Sigmoid colon (tissue), 3 donors: ENCODE results near the gene NISCH.

Experiments used
- POLR2A ChIP-seq, 2 donors: fragments of 450-650 bp; IDR thresholded peaks; one replicate each; pipeline ENCODE4 v1.6.1; 2016; ENCODE audit warnings: antibody characterized with exemption in 2 of 2, mild to moderate bottlenecking in 2 of 2, moderate library complexity in 2 of 2
- TF ChIP-seq, protein P1 (sequence below), 4 experiments: fragments of 450-650 bp in 3 of 4; fragments of 200-600 bp in 1 of 4; IDR thresholded peaks; one replicate each; pipeline ENCODE4 v1.5.1; 2016 to 2019; ENCODE audit warnings: antibody characterized with exemption in 4 of 4, mild to moderate bottlenecking in 3 of 4, moderate library complexity in 2 of 4

DNA sequence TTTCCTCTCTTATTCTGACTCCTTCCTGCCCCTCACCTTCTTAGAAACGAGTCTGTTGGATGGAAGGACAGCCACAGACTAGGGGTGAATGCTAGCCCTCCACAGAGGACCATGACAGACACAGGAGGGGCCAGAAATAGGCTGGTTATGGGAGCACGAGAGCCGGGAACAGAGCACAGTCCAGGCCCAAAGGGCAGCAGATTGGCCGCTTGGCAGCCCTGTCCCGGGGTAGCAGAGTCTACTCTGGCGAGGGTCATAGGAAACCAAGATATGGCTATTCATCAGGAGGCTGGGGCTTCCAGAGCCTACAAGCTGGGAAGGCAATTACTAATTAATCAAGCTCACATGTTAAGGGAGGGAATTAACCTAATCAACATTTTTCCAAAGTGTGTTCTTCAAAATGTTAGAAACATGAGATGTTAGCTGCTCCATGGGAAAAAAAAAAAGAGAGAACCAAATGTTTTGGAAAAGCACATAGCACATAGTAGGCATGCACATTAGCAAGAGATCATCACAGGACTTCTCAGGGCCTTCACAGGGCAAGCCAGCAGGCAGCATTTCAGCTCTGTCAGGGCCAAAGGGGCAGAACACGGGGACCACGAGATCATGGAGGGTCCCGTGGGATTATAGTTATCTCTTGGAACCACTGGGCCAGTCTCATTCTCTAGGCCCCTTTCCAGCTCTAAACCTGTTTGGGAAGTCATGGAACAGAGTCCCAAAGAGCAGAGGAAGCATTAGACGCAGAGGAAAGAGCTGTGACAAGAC is 23.8 kb upstream of the NISCH start:
- TF ChIP-seq, protein P1, sequence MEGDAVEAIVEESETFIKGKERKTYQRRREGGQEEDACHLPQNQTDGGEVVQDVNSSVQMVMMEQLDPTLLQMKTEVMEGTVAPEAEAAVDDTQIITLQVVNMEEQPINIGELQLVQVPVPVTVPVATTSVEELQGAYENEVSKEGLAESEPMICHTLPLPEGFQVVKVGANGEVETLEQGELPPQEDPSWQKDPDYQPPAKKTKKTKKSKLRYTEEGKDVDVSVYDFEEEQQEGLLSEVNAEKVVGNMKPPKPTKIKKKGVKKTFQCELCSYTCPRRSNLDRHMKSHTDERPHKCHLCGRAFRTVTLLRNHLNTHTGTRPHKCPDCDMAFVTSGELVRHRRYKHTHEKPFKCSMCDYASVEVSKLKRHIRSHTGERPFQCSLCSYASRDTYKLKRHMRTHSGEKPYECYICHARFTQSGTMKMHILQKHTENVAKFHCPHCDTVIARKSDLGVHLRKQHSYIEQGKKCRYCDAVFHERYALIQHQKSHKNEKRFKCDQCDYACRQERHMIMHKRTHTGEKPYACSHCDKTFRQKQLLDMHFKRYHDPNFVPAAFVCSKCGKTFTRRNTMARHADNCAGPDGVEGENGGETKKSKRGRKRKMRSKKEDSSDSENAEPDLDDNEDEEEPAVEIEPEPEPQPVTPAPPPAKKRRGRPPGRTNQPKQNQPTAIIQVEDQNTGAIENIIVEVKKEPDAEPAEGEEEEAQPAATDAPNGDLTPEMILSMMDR (IDR thresholded peaks at IDR 0.05), result no peak
- TF ChIP-seq POLR2A (IDR thresholded peaks at IDR 0.05), result no peak
